Fibroblast of skin of right quadriceps (primary cell): ENCODE results near the gene ZNF366.
A peak's percentile ranks its signal among the peaks of the same experiment; 100 is the strongest.
"Not testable (repeated sequence)": the region's sequence is repeated elsewhere in the genome, so short reads cannot be mapped to it uniquely, and the experiment has no call there.

Experiments used
- DNase-seq: peaks from one replicate; pipeline ENCODE4 v3.0.0-alpha.2; 2013

Gene ZNF366

GRCh38 chr5:72436796-72437471 is 70.3 kb downstream of the ZNF366 start:
- DNase-seq: peak; percentile 72

- DNase-seq: no peak
These were observed 72.3 kb downstream of the ZNF366 start for GRCh38 chr5:72434781-72435437.

- no peak for DNase-seq
These were observed 73.0 kb downstream of the ZNF366 start for GRCh38 chr5:72434056-72434780.

- DNase-seq: no peak
These were observed 73.7 kb downstream of the ZNF366 start for GRCh38 chr5:72433522-72433921.

GRCh38 chr5:72428669-72429068 is 78.5 kb downstream of the ZNF366 start:
- DNase-seq: no peak

- DNase-seq: peak; percentile 26
These were observed 79.4 kb downstream of the ZNF366 start for GRCh38 chr5:72427488-72428437.

GRCh38 chr5:72427016-72427415 is 80.2 kb downstream of the ZNF366 start:
- no peak for DNase-seq

GRCh38 chr5:72426019-72426418 is 81.2 kb downstream of the ZNF366 start:
- no peak for DNase-seq

- no peak for DNase-seq
These were observed 88.9 kb downstream of the ZNF366 start for GRCh38 chr5:72418271-72418670.

GRCh38 chr5:72417333-72418062 is 89.7 kb downstream of the ZNF366 start:
- no peak for DNase-seq

GRCh38 chr5:72415616-72416325 is 91.4 kb downstream of the ZNF366 start:
- no peak for DNase-seq

- DNase-seq: peak; percentile 81
These were observed 94.7 kb downstream of the ZNF366 start for GRCh38 chr5:72412283-72413055.

GRCh38 chr5:72410688-72411295 is 96.4 kb downstream of the ZNF366 start:
- peak; percentile 51 for DNase-seq

GRCh38 chr5:72408603-72409002 is 98.6 kb downstream of the ZNF366 start:
- no peak for DNase-seq

- DNase-seq: no peak
These were observed 99.1 kb downstream of the ZNF366 start for GRCh38 chr5:72408127-72408526.

GRCh38 chr5:72407541-72407940 is 99.7 kb downstream of the ZNF366 start:
- peak; percentile 33 for DNase-seq

GRCh38 chr5:72407078-72407477 is 100.1 kb downstream of the ZNF366 start:
- no peak for DNase-seq

GRCh38 chr5:72404771-72405170 is 102.4 kb downstream of the ZNF366 start:
- not testable (repeated sequence) for DNase-seq

GRCh38 chr5:72402959-72403628 is 104.1 kb downstream of the ZNF366 start:
- no peak for DNase-seq
